GM10847 (cell line): ENCODE results near the gene ST3GAL4.

Experiments
- POLR2A ChIP-seq: IDR thresholded peaks from 2 replicates; pipeline ENCODE4 v1.6.1; 2011; ENCODE audit not compliant: insufficient read length; ENCODE audit errors: extremely low read depth

ST3GAL4 gene

GRCh38 chr11:126459691-126460281, 104.3 kb downstream of the ST3GAL4 start:
- TF ChIP-seq POLR2A = no peak

- no peak for TF ChIP-seq POLR2A
Measured at GRCh38 chr11:126460417-126461095, 105.1 kb downstream of the ST3GAL4 start.

GRCh38 chr11:126461096-126461440, 105.6 kb downstream of the ST3GAL4 start:
- no peak for TF ChIP-seq POLR2A

- TF ChIP-seq POLR2A = no peak
Measured at GRCh38 chr11:126461996-126462395, 106.5 kb downstream of the ST3GAL4 start.

GRCh38 chr11:126462422-126462821, 106.9 kb downstream of the ST3GAL4 start:
- TF ChIP-seq POLR2A = no peak
